ENCODE data around the gene IGHMBP2.

The IGHMBP2 gene

DNA sequence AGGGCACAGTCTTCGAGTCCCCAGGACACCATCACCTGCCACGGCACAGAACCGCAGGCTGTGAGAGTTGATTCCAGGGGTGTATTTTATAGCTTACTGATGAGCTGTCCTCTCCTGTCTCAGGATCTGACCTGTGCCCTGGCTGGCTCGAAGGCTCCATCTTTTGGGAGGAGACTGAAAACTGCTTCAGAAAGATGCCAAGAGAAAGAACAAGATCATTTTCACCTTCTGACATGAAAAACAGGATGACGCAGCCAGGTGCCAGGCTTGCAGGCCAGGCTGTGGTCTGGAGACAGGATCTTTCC is 74.9 kb downstream of the IGHMBP2 start:
- no peak for DNase-seq (ENCODE audit: low read depth in 2 of 3, low spot score in 1 of 3)

DNA sequence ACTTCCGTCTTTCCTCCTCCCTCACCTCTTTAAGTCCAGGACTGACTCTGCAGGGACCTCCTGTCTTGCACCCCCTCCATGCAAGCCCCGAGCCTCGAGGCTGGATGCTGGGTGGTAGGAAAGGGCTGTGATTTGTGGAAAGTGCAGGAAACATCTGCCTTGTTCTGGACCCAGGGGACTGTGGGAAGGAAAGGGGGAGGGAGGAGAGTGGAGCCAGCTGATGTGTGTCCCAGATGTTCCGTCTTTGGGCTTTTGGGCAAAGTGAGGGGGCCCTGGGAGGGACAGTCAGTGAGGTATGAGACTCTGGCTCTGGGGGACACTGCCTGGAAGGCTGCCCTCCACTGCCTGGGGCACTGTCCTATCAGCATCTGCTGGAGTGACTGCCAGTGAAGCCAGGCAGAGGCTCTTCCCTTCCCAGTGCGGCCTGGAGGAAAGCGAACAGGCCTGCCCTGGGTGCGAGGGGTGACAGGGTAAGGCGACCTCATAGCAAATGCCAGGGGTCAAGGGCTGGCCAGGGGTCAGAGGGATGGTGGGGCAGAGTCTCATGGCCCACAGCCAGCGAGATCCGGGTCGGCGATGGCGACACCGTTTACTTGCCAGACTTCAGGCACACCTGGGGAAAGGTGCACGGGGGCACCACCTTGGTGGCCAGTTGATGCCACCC is 75.4 kb downstream of the IGHMBP2 start:
- DNase-seq (ENCODE audit: low read depth in 2 of 3, low spot score in 1 of 3) = no peak

DNA sequence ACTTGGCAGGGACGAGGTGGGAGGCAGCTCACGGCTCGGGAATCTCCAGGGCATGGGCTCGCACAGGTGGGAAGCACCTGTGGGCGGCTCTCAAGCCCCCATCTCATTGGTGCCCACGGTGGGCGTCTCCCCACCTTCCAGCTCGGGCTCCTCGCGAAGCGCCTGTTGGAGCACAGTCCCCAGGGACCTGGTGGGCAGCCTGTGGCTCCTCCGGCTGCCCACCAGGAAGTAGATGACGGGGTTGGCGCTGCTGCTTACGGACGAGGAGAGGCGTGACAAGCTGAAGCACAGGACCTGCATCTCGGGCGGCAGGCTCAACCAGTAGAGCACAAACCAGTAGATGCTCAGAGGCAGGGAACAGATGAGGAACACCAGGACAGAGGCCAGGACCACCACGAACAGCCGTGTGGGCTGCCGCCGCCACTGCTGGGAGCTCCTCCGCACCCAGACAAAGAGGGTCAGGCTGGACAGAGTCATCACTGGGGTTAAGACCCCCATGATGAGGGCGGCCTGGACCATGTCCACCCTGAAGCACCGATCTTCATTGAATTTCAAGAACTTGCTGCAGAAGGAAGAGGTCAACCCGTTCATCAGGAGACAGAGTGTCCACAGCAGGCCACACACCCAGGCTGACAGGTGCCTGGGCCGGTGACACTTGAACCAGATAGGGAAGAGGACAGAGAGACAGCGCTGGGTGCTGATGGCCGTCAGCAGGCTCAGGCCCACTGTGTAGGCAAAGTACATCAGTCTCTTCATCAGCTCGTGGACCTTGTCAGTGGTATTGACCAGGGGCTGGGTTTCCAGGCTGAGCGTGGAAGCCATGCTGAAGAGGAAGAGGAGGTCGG is 76.5 kb downstream of the IGHMBP2 start:
- DNase-seq (ENCODE audit: low read depth in 2 of 3, low spot score in 1 of 3) = no peak

DNA sequence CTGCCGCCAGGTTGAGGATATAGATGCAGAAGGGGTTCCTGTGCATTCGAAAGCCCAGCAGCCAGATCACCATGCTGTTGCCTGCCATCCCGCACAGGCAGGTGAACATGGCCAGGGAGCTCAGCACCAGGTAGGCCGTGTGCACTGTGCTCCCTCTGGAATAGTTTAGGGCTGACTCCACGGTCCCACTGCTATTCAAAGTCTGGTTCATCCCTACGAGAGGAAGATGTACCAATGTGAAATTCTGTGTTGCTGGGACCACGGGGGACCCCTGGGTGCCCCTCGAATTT is 77.0 kb downstream of the IGHMBP2 start, which contains the start of gene MRGPRD:
MRGPRD (minus strand) TSS at position 211 of the 290 bp plus-strand sequence; CDS start at position 211, 0 bp downstream.
- no peak for DNase-seq (ENCODE audit: low read depth in 2 of 3, low spot score in 1 of 3)

DNA sequence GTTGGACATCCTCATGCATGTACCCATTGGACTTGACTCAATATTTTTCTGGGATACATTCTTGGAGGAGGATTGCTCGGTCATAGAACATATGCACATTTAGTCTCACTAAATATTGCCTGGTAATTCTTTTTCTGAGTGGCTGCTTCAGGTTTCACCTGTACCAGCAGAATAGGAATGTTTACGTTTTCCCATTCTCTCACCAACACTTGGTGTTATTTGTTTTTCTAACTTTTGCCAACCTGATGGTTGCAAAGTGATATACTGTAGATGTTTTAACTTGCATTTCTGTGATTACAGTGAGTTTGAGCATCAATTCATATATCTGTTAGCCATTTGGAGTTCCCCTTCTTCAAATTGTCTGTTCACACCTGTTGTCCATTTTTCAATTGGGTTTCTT is 78.4 kb downstream of the IGHMBP2 start:
- no peak for DNase-seq (ENCODE audit: low read depth in 2 of 3, low spot score in 1 of 3)

DNA sequence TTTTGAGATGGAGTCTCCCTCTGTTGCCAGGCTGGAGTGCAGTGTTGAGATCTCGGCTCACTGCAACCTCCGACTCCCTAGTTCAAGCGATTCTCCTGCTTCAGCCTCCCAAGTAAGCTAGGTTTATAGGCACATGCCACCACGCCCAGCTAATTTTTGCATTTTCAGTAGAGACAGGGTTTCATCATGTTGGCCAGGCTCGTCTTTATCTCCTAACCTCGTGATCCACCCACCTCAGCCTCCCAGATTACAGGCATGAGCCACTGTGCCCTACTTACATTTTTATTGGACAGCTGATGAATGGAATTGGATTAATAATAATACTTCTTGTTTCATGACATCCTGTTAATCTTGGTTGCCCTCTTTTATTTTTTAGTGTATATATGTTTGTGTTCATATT is 80.1 kb downstream of the IGHMBP2 start:
- no peak for DNase-seq (ENCODE audit: low read depth in 2 of 3, low spot score in 1 of 3)

DNA sequence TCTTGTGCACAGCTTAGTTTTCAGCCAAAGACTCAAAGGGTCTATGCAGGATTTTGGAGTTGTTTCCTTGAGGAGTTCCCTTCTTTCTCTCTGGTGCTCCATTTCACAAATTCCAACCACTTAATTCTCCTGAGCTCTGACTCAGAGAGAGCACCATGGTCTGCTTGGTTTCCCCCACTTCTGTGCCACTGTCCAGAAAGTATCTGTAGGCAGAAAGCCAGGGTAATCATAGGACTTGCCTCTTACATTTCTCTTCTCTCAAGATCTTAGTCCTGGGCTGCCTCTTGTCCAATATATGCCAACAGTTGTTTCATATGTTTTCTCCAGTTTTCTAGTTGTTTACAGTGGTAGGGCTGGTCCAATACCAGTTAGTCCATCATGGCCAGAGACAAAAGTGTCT is 83.5 kb downstream of the IGHMBP2 start:
- DNase-seq (ENCODE audit: low read depth in 2 of 3, low spot score in 1 of 3) = no peak

DNA sequence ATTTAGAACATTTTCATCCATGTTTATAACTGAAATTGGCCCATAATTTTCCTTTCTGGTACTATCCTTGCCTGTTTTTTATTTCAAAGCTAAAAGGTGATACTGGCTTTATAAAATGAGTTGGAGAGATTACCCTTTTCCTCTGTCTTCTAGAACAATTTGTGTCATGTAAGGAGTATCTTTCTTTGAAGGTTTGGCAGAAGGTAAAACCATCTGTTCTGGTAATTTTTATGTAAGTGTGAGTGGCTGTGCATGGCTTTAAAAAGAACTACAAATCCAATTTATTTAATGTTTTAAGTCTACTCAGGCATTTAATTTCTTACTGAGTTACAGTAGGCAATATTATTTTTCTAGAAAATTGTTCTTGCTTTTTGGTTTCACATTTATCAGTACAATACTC is 84.8 kb downstream of the IGHMBP2 start:
- DNase-seq (ENCODE audit: low read depth in 2 of 3, low spot score in 1 of 3) = no peak
